Stimulated activated CD4-positive, alpha-beta T cell treated with anti-CD3 and anti-CD28 coated beads, TNF-alpha, amount 100 ng/mL, for 1 hour (primary cell): ENCODE data around the gene TNFRSF8.

ENCODE experiments used
- DNase-seq, 3 donors: peaks; one replicate each; pipeline ENCODE4 v3.0.0-alpha.2; 2020; ENCODE audit warnings: low read depth in 3 of 3, low spot score in 1 of 3

TNFRSF8 gene

GRCh38 chr1:12059722-12060464, 3.2 kb upstream of the TNFRSF8 start:
- no peak for DNase-seq

- no peak for DNase-seq
These were observed 2.6 kb upstream of the TNFRSF8 start for GRCh38 chr1:12060500-12060899.

GRCh38 chr1:12064073-12064969, 1.2 kb downstream of the TNFRSF8 start:
- DNase-seq: no peak

GRCh38 chr1:12065872-12066271, 2.8 kb downstream of the TNFRSF8 start:
- DNase-seq: no peak

DNA sequence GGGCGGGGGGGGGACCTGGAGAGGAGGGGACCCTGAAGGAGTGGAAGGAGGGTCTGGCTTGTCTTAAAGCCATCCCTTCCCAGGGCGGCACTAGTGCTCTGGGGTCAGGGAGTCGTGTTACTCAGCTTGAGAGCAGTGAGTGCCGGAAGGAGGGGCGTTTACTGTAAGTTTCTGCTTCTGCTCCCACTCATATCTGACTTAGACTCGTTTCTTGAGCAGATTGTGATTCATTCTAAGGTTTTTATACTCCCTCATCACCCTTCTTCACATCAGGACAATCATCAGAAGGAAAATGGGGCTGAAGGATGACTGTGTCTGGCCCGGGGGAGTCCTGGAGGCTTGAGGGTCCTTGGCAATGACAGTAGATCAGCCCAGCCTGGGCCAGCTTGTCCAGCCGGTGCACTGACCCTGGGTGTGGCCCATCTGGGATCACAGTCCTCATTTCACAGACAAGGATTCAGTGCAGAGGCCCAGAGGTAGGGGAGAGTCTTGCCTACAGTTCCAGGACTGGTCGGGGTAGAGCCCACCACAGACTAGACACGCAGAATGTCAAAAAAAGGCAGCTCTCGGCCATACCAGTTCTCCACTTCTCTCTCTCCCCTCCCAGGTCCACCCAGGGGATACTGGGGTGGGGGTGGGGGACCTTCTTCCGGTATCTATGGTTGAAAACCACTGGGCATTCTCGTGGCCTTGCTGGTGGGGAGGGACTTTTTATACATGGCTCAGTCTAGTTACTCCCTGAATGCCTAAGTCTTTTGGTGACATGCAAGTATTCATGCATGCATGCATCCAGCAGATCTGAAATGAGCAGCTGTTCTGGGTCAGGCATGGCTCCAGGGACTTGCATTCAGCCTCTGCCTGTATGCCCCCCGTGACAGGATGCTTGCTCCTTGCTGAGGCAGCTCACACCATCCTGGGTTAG, 5.1 kb downstream of the TNFRSF8 start:
- no peak for DNase-seq

DNA sequence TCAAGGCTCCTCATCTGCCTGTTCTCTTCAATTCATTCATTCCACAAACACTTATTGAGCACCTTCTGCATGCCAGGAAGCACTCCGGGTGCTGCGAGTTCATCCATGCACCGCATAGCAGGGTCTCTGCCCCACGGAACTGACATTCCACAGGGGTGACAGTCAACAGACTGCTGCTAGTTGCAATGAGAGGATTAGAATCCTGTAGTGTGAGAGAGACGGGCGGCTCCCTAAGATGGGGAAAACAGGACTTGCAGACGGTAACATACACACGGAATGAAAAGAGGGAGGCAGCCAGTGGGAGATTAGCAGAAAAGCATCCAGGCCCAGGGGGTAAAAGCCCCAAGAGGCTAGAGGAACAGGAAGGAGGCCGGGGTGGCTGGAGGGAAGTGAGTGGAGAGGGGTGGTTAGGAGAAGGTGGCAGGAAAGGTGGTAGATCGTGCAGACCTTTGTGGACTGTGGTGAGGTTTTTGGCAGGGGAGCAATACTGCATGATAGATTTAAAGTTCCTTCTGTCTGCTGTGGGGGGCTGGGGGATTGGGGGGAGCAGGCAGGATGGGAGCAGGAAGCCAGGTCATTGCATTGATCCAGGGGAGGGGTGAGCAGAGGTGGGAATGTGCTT, 6.6 kb downstream of the TNFRSF8 start:
- DNase-seq: no peak

DNA sequence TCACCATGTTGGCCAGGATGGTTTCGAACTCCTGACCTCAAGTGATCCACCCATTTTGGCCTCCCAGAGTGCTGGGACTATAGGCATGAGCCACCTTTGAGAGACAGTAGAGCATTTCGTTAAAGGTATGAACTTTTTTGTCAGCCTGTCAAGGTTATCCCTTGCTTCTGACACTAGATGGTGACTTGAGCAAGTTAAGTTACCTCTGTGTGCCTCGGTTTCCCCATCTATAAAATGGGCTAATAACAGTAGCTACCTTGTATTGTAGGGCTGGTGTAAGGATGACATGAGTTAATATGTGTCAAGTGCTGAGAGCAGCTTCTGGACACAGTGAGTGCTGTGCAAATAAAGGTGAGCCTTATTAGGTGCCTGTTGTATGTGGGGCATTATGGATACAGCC, 8.8 kb downstream of the TNFRSF8 start:
- DNase-seq: no peak

GRCh38 chr1:12072741-12073140, 9.6 kb downstream of the TNFRSF8 start:
- no peak for DNase-seq

GRCh38 chr1:12073796-12074195, 10.7 kb downstream of the TNFRSF8 start:
- no peak for DNase-seq

DNA sequence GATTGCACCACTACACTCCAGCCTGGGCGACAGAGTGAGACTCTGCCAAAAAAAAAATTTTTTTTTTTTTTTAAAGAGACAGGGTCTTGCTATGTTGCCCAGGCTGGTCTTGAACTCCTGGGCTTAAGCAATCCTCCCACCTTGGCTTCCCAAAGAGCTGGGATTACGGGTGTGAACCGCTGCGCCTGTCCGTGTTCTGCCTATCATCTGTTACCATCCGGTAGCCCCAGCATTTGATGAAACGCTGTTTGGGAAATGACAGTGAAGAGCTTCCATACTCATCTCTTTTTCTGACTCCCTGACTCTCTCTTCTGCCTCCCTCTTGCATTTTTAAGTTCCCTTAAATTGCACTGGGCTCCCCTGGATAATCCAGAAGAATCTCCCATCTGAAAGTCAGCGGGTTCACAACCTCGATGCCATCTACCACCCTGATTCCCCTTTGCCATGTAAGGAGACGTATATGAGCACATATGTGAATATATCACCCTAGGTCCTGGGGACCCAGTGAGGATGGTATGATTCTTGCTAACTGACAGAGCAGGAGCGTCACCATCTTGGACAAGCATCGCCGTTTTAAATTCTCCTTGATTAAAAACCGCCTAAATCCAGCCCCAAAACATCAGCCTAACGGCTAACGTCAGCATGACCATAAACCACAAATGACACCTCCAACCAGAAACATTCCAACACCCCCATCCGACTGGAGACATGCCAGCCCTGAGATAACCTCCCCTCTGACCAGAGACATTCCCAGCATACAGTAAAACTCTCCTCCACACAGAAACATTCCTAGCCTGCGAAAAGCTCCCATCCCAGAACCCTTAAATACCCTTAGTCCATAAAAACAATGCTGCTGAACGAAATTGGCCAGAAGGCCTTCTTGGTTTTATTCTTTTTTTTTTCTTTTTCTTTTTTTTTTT, 12.4 kb downstream of the TNFRSF8 start:
- no peak for DNase-seq

DNA sequence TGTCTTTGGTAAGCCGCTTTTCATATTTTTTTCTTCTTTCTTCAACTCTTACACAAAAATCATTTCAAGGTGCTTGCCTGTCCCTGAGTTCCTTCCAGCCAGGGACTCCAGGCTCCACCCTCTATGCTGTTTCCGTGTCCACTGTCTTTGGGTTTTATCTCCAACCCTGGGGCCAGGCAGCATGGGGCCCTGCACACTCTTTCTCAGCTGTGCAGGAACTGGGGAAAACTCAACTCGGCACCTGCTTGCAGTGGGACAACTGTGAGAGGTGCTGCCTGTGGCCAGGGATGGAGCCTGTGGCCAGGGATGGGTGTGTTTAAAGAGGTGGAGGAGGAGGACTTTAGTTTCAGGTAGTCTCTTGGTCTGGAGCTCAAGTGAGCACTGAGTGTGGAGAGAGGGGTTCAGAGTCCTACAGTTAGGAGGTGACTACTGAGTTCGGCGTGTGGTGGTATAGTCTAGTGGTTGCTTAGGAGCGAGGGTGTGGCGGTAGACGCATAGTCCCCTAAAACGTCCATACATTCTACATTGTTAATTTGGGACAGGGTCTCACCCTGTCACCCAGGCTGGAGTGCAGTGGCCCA, 13.4 kb downstream of the TNFRSF8 start:
- DNase-seq: no peak

- no peak for DNase-seq
These were observed 15.5 kb downstream of the TNFRSF8 start for GRCh38 chr1:12078575-12078937.

GRCh38 chr1:12078938-12079861, 16.1 kb downstream of the TNFRSF8 start:
- peak in 1 of 3 donors; percentile 31 for DNase-seq

DNA sequence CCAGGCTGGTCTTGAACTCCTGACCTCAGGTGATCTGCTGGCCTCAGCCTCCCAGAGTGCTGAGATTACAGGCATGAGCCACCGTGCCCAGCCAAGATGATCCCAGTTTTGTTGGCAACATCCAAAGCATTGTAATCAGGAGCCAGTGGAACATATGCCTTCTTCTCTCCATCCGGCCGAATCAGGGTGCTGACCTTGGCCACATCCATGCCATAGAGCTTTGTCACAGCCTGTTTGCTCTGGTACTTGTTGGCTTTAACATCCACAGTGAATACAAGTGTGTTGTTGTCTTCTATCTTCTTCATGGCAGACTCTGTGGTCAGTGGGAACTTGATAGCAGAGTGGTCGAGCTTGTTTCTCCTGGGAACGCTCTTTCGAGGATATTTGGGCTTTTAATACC, 17.1 kb downstream of the TNFRSF8 start:
- no peak for DNase-seq

DNA sequence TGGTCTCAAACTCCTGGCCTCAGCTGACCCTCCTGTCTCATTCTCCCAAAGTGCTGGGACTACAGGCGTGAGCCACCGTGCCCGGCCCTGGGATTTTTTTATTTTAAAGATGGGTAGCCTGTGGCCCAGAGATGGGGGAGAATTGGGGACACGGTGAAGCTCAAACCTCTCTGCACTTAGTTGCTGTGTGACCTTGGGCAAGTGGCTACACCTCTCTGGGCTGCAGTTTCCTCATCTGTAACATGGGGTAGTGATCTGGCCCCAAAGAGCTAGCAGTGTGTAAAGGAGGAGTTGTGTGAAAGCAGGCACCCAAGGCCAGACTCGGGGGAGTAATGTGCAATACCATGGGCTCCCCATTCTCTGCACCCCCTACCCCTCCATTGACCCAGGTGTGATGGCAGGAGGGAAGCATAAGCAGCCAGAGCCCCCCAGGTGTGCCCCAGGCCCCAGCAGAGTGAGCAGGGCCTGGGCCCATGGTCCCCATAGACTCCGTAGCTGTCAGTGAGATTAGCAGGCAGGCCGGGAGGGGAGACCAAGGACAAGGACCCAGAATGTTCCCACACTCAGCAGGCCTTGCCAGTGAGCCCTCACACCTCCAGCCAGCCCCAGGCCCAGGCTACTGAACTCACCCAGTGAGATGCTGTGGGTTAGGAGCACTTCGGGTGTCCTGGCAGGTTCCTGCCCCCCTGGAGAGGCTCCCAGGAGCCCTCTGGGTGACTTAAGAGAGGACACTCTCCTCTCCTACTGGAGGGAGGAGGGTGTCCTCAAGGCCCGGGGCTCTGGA, 17.9 kb downstream of the TNFRSF8 start:
- DNase-seq: no peak

DNA sequence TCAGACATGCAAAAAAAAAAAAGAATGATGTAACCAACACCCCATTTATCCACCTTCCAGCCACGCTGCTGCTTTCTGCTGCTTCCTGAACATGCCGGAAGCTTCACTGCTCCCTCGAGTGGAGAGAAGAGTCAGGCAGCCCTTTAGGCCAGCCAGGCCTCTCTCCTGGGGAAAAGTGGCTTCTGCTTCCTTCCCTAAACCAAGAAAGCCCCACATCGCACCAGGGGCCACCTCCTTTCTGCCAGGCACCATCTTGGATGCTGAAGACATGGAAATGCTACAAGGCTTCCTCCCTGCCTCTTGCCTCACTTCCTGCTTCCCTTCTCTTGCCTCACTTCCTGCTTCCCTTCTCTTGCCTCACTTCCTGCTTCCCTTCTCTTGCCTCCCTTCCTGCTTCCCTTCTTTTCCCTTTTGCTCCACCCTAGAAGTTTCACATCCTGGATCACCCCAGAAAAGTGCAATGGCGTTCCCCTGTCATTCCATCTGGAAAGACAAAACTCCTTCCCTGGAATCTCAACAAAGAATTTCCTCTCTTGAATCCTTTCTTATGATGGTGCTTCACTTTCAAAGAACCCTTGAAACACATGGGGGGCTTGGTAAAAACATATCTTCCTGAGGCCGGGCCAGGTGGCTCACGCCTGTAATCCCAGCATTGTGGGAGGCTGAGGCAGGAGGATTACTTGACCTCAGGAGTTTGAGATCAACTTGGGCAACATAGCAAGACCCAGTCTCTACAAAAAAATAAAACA, 18.7 kb downstream of the TNFRSF8 start:
- DNase-seq: no peak

DNA sequence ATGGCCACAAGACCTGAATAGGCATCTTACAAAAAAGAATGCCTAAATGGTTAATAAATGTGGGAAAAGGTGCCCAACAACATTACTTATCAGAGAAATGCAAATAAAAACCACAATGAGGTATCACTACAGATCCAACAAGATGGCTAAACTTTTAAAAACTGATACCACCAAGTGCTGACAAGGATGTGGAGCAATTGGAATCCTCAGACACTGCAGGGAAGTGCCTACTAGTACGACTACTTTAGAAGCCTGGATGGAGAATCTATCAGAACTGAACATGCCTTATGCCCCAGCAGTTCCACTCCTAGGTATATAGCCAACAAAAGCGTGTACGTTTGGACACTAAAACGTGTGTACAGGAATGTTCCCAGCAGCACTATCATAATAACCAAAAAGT, 19.9 kb downstream of the TNFRSF8 start:
- no peak for DNase-seq
